Testis (tissue), 3 donors: ENCODE results near the gene TRAPPC3. TPM values are rescaled to one million over a fixed set of nuclear protein-coding genes. Genes with fewer than 3 reads are reported as not detected.

Experiments used
- DNase-seq: peaks from one replicate; pipeline ENCODE4 v3.0.0-alpha.2; 2019
- H3K27ac ChIP-seq, 2 donors: fragments of 200-600 bp; sonication (generic); one replicate each; pipeline ENCODE4 v1.5.1; 2019
- H3K27me3 ChIP-seq: fragments of 200-600 bp; sonication (generic); one replicate; pipeline ENCODE4 v1.5.1; 2019
- H3K36me3 ChIP-seq: fragments of 200-600 bp; sonication (generic); one replicate; pipeline ENCODE4 v1.5.1; 2017; ENCODE audit warnings: low read depth; ENCODE audit errors: missing control alignments
- H3K4me1 ChIP-seq: fragments of 200-600 bp; sonication (generic); one replicate; pipeline ENCODE4 v1.5.1; 2019
- H3K4me3 ChIP-seq, 2 donors: fragments of 200-600 bp; sonication (generic); one replicate each; pipeline ENCODE4 v1.5.1; 2017 to 2019
- H3K9me3 ChIP-seq: fragments of 200-600 bp; sonication (generic); one replicate; pipeline ENCODE4 v1.5.1; 2017
- POLR2A ChIP-seq: fragments of 450-650 bp; IDR thresholded peaks from one replicate; pipeline ENCODE4 v1.6.1; 2017; ENCODE audit warnings: antibody characterized with exemption, mild to moderate bottlenecking, moderate library complexity
- WGBS, 2 donors: methylation state at CpG; one replicate each; pipeline ENCODE4 v1.1.5; 2018; 5-methylcytosine and 5-hydroxymethylcytosine counted together
- intact Hi-C: fragments of 100-400 bp; cut with DNase I; formaldehyde crosslinking; loops from one replicate; pipeline ENCODE4 v1.15.1; 2023; ENCODE audit warnings: low total_unique reads
- polyA plus RNA-seq: library from polyadenylated mRNA; stranded (reverse); fragments of 350-450 nt; fragmentation: Illumina TruSeq; extraction: RNeasy Lipid Tissue Mini Kit (QIAGEN cat#74804); gene quantifications from one replicate; pipeline ENCODE4 v1.2.3, GENCODE V29; 2014; ENCODE audit warnings: low read depth, low replicate concordance; ENCODE audit not compliant: insufficient read depth
- total RNA-seq, 2 donors: library from RNA; depleted of rRNA; stranded (reverse); fragments of >200 nt; gene quantifications; one replicate each; pipeline ENCODE4 v1.2.3, GENCODE V29; 2016
- TF ChIP-seq, protein P1 (sequence below), 3 experiments: fragments of 450-650 bp in 2 of 3; fragments of 200-600 bp in 1 of 3; sonication (generic) in 1 of 3; IDR thresholded peaks; one replicate each; pipeline ENCODE4 v1.5.1; 2016 to 2019; ENCODE audit warnings: antibody characterized with exemption in 3 of 3, mild to moderate bottlenecking in 2 of 3, moderate library complexity in 1 of 3

The TRAPPC3 gene
- total and polyA plus RNA-seq, 3 donors from 2014 or later = 109 to 146 (median 111) TPM

GRCh38 chr1:36091698-36092097, 57.6 kb downstream of the TRAPPC3 start:
- no peak overlapping the region for H3K27ac ChIP-seq
- intact Hi-C loops = no loop called here
- H3K9me3 ChIP-seq = no peaks in the 10 kb centered on the region
- no peak for DNase-seq
- H3K36me3 ChIP-seq = no peaks in the 10 kb centered on the region
- H3K4me1 ChIP-seq = peaks cover 28% of the 10 kb centered on the region
- no peaks in the 10 kb centered on the region for H3K27me3 ChIP-seq
- H3K4me3 ChIP-seq = no peak overlapping the region
- no peak for TF ChIP-seq POLR2A
- TF ChIP-seq, protein P1, sequence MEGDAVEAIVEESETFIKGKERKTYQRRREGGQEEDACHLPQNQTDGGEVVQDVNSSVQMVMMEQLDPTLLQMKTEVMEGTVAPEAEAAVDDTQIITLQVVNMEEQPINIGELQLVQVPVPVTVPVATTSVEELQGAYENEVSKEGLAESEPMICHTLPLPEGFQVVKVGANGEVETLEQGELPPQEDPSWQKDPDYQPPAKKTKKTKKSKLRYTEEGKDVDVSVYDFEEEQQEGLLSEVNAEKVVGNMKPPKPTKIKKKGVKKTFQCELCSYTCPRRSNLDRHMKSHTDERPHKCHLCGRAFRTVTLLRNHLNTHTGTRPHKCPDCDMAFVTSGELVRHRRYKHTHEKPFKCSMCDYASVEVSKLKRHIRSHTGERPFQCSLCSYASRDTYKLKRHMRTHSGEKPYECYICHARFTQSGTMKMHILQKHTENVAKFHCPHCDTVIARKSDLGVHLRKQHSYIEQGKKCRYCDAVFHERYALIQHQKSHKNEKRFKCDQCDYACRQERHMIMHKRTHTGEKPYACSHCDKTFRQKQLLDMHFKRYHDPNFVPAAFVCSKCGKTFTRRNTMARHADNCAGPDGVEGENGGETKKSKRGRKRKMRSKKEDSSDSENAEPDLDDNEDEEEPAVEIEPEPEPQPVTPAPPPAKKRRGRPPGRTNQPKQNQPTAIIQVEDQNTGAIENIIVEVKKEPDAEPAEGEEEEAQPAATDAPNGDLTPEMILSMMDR (IDR thresholded peaks at IDR 0.05) = no peak
- WGBS, 2 donors = 87 to 96% methylated on average over 10 to 13 of the region's 13 CpGs

- intact Hi-C loops = no loop called here
- Histone ChIP-seq H3K36me3 (no peaks in the 10 kb centered on the region), H3K4me3 (no peak overlapping the region), H3K9me3 (no peaks in the 10 kb centered on the region), H3K27ac (no peak overlapping the region), H3K27me3 (no peaks in the 10 kb centered on the region), H3K4me1 (peaks cover 28% of the 10 kb centered on the region)
- WGBS, 2 donors = 87 to 90% methylated on average over 4 of the region's 4 CpGs
- TF ChIP-seq, protein P1 (IDR thresholded peaks at IDR 0.05) = no peak
- no peak for TF ChIP-seq POLR2A
- DNase-seq = no peak
Measured at GRCh38 chr1:36091141-36091540, 58.1 kb downstream of the TRAPPC3 start.

DNA sequence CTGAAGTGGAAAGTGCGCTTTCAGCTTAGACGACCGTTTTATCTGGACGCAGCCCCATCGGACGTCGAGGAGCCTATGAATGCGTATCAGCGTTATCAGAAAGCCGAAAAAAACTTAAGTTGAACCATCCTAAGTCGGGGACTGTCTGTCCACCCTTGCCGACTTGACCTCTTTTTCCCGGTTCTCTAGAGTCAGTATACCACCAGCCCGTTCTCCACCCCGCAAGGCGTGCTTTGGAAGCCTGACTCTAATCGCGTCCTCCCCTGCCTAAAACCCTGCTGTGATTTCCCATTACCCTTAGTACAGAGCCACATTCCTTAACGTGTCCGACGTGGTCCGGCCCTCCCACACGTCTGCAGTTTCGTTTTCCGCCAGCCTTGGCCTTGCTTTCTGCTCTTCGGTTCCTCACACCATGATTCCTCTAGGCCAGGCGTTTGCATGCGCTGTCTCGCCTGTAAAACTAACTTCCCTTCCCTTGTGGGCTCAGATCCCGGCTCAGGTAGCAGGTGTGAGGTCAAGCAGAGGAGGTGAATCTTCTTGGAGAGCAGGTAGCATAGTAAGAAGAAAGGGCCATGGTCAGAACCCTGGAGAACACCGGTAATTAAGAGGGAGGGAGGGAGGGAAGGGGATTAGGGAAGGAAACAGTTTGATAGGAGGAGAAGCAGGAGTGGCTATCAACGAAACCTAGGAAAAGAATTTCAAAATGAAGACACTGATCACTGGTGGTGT, 59.7 kb downstream of the TRAPPC3 start:
- Histone ChIP-seq H3K27me3 (no peaks in the 10 kb centered on the region), H3K36me3 (no peaks in the 10 kb centered on the region), H3K9me3 (no peaks in the 10 kb centered on the region), H3K27ac (peak overlapping the region; percentile 78 to 86), H3K4me1 (peaks cover 24% of the 10 kb centered on the region), H3K4me3 (peak overlapping the region; percentile 92 to 98)
- no peak for TF ChIP-seq POLR2A
- TF ChIP-seq, protein P1 (IDR thresholded peaks at IDR 0.05) = no peak
- DNase-seq = peak; percentile 68
- intact Hi-C loops = no loop called here
- 2 to 3% methylated on average over 23 to 32 of the region's 32 CpGs for WGBS, 2 donors

DNA sequence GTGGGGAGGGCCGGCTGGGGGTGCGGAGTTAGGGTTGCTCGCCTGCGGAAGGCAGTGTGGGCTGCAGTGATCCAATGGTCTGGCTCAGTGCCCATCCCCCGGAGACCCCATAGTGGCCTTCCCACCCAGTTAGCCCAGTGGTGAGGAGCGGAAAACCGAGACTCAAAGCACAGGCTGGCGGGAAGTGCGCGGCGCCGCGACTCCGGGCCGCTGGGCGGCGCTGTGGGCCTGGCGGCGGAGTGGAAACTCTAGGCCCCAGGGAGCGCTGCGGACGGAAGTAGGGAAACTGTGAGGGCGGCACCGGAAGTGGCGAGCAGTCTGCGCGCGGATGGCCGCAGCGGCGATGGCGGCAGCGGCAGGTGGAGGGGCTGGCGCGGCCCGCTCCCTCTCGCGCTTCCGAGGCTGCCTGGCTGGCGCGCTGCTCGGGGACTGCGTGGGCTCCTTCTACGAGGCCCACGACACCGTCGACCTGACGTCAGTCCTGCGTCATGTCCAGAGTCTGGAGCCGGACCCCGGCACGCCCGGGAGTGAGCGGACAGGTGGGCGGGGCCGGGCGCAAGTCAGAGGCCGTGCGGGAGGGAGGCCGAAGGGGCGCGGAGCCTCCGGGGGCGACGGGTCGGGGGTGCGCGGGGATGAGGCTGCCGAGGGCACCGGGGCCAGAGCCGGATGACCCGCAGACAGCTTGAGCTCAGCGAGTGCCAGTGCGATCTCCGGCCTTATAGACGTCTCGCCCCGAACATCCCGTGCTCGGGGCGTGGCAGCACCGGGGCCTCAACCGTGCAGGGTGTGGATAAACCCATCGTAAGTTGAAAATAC, 60.5 kb downstream of the TRAPPC3 start, which contains the start of gene ADPRS:
Gene ADPRS (plus strand): TSS at position 316 of the 816 bp plus-strand sequence. CDS start 13 bp downstream, at position 329.
- Histone ChIP-seq H3K4me3 (peak within 1 kb of the TSS; percentile 92 to 98), H3K27ac (peak within 1 kb of the TSS; percentile 78 to 86), H3K4me1 (peaks cover 17% of the 10 kb centered on the region), H3K27me3 (no peaks in the 10 kb centered on the region), H3K36me3 (no peaks in the 10 kb centered on the region), H3K9me3 (no peaks in the 10 kb centered on the region)
- intact Hi-C loops = no loop called here
- peak; percentile 46 for TF ChIP-seq POLR2A
- TF ChIP-seq, protein P1 (IDR thresholded peaks at IDR 0.05) = peak; percentile 97 to 99 (median 99)
- WGBS, 2 donors = 1% methylated on average over 39 of the region's 84 CpGs; no CpG with 5 or more reads in 1 of the 2 donors
- peak; percentile 91 for DNase-seq
